ENCODE measurements around the gene ADGRG1.
"Not testable (repeated sequence)": the region's sequence is repeated elsewhere in the genome, so short reads cannot be mapped to it uniquely, and the experiment has no call there.

Gene ADGRG1

GRCh38 chr16:57663917-57664661 is 35.7 kb downstream of the ADGRG1 start:
- no peak for DNase-seq (ENCODE audit: extremely low read depth in 1 of 2, low read depth in 1 of 2)

DNA sequence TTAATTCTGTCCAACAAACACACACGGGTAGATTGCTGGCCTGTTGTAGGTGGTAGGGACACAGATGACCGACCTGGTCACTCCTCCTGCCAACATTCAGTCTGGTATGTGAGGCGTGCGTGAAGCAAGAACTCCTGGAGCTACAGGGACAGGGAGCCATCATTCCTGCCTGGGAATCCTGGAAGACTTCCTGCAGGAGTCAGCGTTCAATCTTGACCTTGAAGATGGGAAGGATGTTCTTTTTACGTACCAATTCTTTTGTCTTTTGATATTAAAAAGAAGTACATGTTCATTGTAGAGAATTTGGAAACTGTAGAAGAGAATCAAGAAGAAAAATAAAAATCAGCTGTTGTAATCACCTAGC is 36.2 kb downstream of the ADGRG1 start:
- no peak for DNase-seq (ENCODE audit: extremely low read depth in 1 of 2, low read depth in 1 of 2)

DNA sequence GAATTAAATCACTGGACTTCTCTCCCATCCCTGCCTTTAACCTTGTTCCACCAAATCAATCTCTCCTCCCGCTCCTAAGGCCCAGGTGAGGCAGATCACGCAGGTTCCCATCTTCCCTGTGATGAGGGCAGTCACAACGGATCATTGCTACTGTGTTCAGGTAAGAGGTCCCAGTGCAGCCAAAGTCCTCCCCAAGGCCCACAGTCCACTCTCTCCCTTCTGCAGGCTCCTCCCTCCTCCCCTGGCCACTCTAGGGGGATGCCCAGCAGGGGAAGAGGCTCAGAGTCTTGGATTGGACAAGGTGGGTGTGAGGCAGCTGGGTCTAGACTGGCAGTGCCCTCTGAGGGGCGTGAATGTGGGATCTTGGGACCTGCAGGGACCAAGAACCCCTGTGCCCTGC is 37.1 kb downstream of the ADGRG1 start:
- DNase-seq (ENCODE audit: extremely low read depth in 1 of 2, low read depth in 1 of 2): no peak

GRCh38 chr16:57666353-57667047 is 38.1 kb downstream of the ADGRG1 start:
- no peak for DNase-seq (ENCODE audit: extremely low read depth in 1 of 2, low read depth in 1 of 2)

- DNase-seq (ENCODE audit: extremely low read depth in 1 of 2, low read depth in 1 of 2): no peak
Observed at GRCh38 chr16:57667048-57667525, 38.7 kb downstream of the ADGRG1 start.

DNA sequence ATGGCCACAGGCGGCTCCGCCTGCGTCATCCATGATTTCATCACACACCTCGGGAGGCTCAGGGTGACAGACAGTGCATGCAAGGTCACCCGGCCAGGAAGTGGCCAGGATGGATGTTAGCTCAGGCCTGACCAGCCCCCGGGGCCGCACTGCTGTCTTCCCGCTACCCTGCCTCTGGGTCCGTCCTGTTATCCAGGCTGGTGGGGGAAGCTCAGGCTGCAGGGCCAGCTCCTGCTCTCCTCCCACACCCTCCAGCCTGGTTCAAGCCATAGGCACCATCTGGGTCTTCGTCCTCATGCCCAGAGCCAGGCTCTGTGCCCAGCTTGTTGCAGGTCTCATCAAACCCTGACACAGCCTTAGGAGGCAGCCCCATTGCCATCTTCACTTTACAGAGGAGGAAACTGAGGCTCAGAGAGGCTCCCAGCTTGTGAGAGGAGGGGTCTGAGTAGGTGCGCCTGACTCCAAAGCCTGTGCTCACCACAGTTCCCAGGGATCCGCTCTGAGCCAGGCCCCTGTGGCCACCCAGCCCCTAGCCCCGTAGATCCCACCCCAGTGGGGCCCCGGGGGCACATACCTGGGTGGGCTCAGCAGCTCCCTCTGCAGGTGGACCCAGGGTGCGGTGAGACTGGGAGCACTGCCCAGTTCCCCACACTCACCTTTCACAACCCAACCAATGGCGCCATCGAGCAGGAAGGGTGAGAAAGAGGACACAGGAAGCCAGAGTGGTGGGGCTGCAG is 39.3 kb downstream of the ADGRG1 start:
- no peak for DNase-seq (ENCODE audit: extremely low read depth in 1 of 2, low read depth in 1 of 2)

DNA sequence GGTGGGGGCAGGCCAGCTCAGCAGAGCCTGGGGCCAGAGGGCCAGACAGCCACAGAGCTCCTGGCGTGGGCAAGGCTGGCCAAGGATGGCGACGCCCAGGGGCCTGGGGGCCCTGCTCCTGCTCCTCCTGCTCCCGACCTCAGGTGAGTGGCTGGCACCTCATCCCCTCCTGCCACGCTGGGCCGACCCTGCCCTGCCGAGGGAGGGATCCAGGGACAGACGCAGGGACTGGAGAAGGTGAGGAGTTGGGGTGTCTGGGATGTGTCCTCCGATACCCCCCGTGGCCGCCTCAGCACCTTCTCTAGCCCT is 39.8 kb downstream of the ADGRG1 start, which contains the start of gene ADGRG3:
ADGRG3 (plus strand) TSS at position 44 of the 309 bp plus-strand sequence; CDS start at position 86, 42 bp downstream.
- DNase-seq (ENCODE audit: extremely low read depth in 1 of 2, low read depth in 1 of 2): no peak

DNA sequence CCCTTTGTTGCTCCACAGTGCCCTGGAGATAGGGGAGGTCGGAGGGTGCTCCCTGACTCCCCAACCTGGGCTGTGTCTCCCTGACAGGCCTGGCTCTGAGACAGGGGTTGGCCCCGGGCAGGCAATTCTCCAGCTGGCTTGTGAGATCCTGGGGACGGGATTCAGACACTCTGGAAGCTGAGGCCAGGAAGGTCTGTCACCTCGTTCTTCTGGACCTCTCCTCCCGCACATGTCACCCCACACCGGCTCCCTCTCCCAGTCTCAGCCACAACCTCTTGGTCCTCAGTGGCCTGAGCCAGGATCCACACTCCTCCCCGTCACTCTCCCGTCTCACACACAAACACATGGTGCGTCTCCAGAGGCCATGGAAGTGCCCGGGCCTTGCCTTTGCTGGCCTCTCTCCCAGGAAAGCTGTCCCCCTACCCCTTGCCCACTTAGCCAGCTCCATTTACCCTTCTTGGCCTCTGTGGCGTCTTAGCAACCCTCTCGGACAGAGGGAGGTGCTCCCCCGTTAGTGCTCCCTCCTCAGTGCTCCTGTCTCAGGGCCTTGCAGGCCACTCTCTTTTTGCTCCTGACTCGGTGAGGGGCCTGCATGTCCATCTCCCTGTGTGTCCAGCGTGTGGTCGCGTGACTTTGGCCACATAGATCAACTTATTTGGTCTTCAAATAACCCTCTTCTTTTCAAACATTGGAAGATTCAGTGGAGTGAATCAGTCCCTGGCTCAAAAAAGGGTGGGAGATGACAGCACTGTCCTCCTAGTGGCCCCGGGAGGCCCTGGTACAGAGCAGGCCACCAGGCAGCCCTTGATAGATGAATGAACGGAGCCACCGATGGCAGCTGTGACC is 40.4 kb downstream of the ADGRG1 start:
- no peak for DNase-seq (ENCODE audit: extremely low read depth in 1 of 2, low read depth in 1 of 2)

DNA sequence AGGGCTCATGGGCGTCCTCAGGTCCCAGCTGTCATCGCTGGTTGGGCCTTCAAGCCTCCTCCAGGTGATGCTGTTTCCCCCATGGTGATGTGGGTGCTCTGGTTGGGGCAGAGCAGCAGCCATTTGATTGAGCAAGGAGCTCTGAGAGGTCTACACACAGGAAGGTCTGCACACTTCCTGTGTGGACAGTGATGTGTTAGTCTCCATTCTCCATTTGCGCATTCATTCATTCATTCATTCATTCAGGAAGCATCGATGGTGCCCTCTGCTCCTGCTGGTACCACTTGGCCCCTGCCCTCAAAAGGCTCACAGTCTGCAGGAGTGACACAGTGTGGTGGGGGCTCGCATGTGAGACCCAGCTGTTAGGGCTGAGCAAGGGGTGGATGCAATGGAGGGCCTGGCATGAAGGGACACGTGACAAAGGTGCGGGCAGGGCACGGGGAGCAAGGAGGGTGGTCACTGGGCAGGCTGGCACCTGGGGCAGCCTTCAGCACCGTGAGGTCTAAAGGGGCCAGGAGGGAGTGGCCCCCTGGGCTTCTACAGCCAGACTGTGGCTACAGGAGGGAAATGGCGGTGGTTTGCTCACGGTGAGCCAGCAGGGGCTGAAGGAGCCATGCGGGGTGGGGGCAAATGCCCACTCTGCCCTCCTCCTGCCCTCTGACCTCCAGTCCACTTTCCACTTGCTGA is 41.2 kb downstream of the ADGRG1 start:
- DNase-seq (ENCODE audit: extremely low read depth in 1 of 2, low read depth in 1 of 2): no peak

- no peak for DNase-seq (ENCODE audit: extremely low read depth in 1 of 2, low read depth in 1 of 2)
Observed at GRCh38 chr16:57670196-57670595, 41.8 kb downstream of the ADGRG1 start.

GRCh38 chr16:57671451-57671850 is 43.0 kb downstream of the ADGRG1 start:
- not testable (repeated sequence) for DNase-seq (ENCODE audit: extremely low read depth in 1 of 2, low read depth in 1 of 2)

- DNase-seq (ENCODE audit: extremely low read depth in 1 of 2, low read depth in 1 of 2): no peak
Observed at GRCh38 chr16:57672416-57672815, 44.0 kb downstream of the ADGRG1 start.

- DNase-seq (ENCODE audit: extremely low read depth in 1 of 2, low read depth in 1 of 2): no peak
Observed at GRCh38 chr16:57672824-57673223, 44.4 kb downstream of the ADGRG1 start.

DNA sequence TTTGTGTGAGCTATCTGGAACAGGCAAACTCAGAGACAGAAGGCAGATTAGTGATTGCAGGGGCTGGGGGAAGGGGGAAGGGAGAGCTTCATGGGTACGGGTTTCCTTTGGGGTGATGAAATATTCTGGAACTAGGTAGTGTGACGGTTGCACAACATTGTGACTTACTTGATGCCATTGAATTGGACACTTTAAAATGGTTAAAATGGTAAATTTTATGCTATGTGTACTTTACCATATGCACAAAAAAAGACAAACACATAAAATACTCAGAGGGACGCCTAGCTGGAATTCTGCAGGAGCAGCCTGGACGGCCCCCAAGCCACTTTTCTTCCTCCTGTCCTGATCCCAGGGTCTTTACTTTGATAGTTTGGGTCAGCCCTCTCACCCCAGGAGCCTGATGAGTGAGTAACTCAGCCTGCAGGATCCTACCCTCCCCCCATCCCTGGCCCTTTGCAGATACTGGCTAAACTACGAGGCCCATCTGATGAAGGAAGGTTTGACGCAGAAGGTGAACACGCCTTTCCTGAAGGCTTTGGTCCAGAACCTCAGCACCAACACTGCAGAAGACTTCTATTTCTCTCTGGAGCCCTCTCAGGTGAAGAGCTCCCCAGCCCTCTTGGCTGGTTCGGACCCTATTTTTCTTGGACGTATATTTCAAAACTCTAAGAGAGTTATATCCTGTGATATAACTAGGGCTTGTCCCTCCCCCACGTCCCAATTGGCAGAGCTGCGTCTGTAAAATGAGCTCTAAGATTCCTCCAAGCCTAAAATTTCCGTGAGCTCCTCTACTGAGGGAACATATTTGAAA is 47.5 kb downstream of the ADGRG1 start:
- no peak for DNase-seq (ENCODE audit: extremely low read depth in 1 of 2, low read depth in 1 of 2)

- no peak for DNase-seq (ENCODE audit: extremely low read depth in 1 of 2, low read depth in 1 of 2)
Observed at GRCh38 chr16:57676553-57677085, 48.2 kb downstream of the ADGRG1 start.

DNA sequence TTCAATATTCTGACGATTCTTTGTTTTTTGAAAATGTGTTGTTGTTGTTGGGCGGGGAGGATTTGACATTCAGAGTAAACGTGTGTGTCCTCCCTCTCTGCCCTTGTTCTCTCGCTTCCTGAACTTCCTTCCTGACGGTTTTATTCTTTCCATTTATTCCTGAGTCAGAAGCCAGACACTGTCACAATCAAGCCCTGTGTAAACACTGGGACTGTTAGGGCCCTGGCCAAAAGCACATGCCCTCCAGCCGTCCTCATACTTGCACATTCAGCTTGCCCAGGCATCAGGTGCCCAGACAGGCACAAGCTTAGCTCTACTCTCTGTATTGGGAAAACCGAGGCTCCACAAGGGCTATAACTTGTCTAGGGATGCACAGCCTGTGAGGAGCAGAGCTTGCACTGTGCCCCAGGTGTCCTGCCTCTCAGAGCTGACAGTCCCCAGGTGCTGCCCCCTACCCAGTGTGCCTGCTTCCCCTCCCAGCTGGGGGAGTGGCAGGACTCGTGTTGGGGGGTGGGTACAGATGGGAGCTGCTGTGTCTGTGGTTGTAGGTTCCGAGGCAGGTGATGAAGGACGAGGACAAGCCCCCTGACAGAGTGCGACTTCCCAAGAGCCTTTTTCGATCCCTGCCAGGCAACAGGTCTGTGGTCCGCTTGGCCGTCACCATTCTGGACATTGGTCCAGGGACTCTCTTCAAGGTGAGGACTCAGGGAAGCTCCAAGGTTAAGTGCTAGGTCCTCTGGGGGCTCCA is 49.4 kb downstream of the ADGRG1 start:
- no peak for DNase-seq (ENCODE audit: extremely low read depth in 1 of 2, low read depth in 1 of 2)

DNA sequence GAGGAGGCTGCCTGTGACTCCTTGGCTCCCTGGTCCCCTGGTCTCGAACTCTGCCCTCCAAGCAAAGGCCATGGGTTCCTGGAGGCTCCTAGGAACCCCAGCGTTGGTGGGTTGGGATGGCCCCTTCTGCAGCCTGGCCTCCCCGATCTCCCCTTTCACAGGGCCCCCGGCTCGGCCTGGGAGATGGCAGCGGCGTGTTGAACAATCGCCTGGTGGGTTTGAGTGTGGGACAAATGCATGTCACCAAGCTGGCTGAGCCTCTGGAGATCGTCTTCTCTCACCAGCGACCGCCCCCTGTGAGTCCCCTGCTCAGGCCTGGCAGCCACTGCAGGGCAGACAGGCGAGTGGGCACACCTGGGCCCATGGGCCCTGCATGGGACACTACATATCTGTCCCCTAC is 50.6 kb downstream of the ADGRG1 start:
- DNase-seq (ENCODE audit: extremely low read depth in 1 of 2, low read depth in 1 of 2): no peak

DNA sequence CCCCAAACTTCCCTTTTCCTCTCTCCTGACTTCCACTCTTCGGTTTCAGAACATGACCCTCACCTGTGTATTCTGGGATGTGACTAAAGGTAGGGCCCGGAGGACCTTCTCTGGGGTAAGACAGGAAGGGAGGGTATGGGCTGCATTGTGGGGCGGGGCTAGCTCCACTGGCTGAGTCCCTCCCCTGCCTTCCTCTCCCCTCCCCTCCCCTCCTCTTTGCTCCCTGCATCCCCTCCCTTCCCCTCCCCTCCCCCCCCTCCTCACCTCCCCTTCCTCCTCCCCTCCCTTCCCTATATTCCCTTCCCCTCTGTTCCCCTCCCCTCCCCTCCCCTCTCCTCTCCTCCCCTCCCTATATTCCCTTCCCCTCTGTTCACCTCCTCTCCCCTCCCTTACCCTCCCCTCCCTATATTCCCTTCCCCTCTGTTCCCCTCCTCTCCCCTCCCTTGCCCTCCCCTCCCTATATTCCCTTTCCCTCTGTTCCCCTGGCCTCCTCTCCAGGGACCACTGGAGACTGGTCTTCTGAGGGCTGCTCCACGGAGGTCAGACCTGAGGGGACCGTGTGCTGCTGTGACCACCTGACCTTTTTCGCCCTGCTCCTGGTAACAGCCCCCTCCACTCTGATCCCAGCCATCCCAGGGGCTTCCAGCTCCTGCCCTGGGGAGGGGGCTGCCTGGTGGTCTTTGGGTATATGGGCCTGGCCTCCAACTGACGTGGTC is 51.5 kb downstream of the ADGRG1 start:
- no peak for DNase-seq (ENCODE audit: extremely low read depth in 1 of 2, low read depth in 1 of 2)
